GM12878 (cell line): ENCODE results near the gene SERPINI1. TPM values are rescaled to one million over a fixed set of nuclear protein-coding genes. Genes with fewer than 3 reads are reported as not detected.
A peak's percentile ranks its signal among the peaks of the same experiment; 100 is the strongest.

Source experiments
- BHLHE40 ChIP-seq, 2 experiments: fragments of 450-650 bp in 1 of 2; IDR thresholded peaks; 2 replicates each; pipeline ENCODE4 v1.6.1; 2011 to 2017; ENCODE audit warnings: low read depth in 2 of 2, borderline replicate concordance in 1 of 2, improper control_type of control experiment in 1 of 2, low read length in 1 of 2, mild to moderate bottlenecking in 1 of 2
- CBFB ChIP-seq: IDR thresholded peaks from 2 replicates; pipeline ENCODE4 v1.6.1; 2016; ENCODE audit warnings: antibody characterized with exemption, low read depth
- CHD2 ChIP-seq: IDR thresholded peaks from 2 replicates; pipeline ENCODE4 v1.6.1; 2011; ENCODE audit warnings: low read depth, low read length, improper control_type of control experiment, borderline replicate concordance
- CREM ChIP-seq: IDR thresholded peaks from 2 replicates; pipeline ENCODE4 v1.6.1; 2014; ENCODE audit warnings: antibody characterized with exemption, low read depth
- IRF4 ChIP-seq: IDR thresholded peaks from 2 replicates; pipeline ENCODE4 v1.6.1; 2011; ENCODE audit warnings: low read depth, low read length
- MEF2B ChIP-seq: fragments of 450-650 bp; IDR thresholded peaks from 2 replicates; pipeline ENCODE4 v1.6.1; 2018; ENCODE audit warnings: mild to moderate bottlenecking, moderate library complexity; ENCODE audit not compliant: partially characterized antibody, poor library complexity, severe bottlenecking
- NFYB ChIP-seq: IDR thresholded peaks from 2 replicates; pipeline ENCODE4 v1.6.1; 2011; ENCODE audit warnings: low read depth, mild to moderate bottlenecking, low read length, improper control_type of control experiment, moderate library complexity; ENCODE audit not compliant: insufficient read depth
- PAX8 ChIP-seq: fragments of 450-650 bp; IDR thresholded peaks from 2 replicates; pipeline ENCODE4 v1.6.1; 2017; ENCODE audit warnings: mild to moderate bottlenecking, moderate library complexity
- RAD21 ChIP-seq: IDR thresholded peaks from 2 replicates; pipeline ENCODE4 v1.6.1; 2011; ENCODE audit warnings: mild to moderate bottlenecking, low read depth, low read length, moderate library complexity; ENCODE audit not compliant: insufficient read depth
- RUNX3 ChIP-seq: IDR thresholded peaks from 2 replicates; pipeline ENCODE4 v1.6.1; 2012; ENCODE audit warnings: low read length, inconsistent platforms
- ZNF207 ChIP-seq: fragments of 450-650 bp; IDR thresholded peaks from 2 replicates; pipeline ENCODE4 v1.6.1; 2014; ENCODE audit warnings: antibody characterized with exemption, mild to moderate bottlenecking, borderline replicate concordance
- polyA plus RNA-seq, 11 experiments: library from polyadenylated mRNA; depleted of rRNA in 4 of 11; unstranded in 6 of 11; stranded (reverse) in 5 of 11; fragments of >200 nt; fragmentation: Nextera tagmentation in 4 of 11; fragmentation: Illumina TruSeq in 1 of 11; extraction: Ambion mirVana in 4 of 11; extraction: Trizol in 1 of 11; gene quantifications; 1 replicate in 1 of 11; 2 replicates in 10 of 11; pipeline versions ENCODE4 v1.2.1 to v1.2.3, GENCODE V29; 2011 to 2016; ENCODE audit warnings: inconsistent platforms in 2 of 11, missing spikeins in 2 of 11, low read depth in 1 of 11
- total RNA-seq, 4 experiments: library from RNA; depleted of rRNA in 3 of 4; stranded (reverse); fragments of >200 nt in 3 of 4; fragmentation: Illumina TruSeq in 1 of 4; extraction: Trizol in 1 of 4; gene quantifications; 2 replicates each; pipeline versions ENCODE4 v1.2.1 to v1.2.3, GENCODE V29; 2013 to 2021
- TF ChIP-seq, protein P1 (sequence below): fragments of 450-650 bp; formaldehyde crosslinking; IDR thresholded peaks from 2 replicates; pipeline ENCODE4 v1.4.0; 2020; ENCODE audit warnings: mild to moderate bottlenecking, moderate library complexity
- TF ChIP-seq, protein P2 (sequence below): IDR thresholded peaks from 2 replicates; pipeline ENCODE4 v1.6.1; 2012; ENCODE audit warnings: low read length, inconsistent platforms
- TF ChIP-seq, protein P3 (sequence below): fragments of 450-650 bp; IDR thresholded peaks from 2 replicates; pipeline ENCODE4 v1.6.1; 2016; ENCODE audit warnings: mild to moderate bottlenecking
- TF ChIP-seq, protein P4 (sequence below): IDR thresholded peaks from 2 replicates; pipeline ENCODE4 v1.6.1; 2012; ENCODE audit warnings: low read depth, low read length, improper control_type of control experiment
- TF ChIP-seq, protein P5 (sequence below): fragments of 450-650 bp; conservative IDR thresholded peaks from 2 replicates; pipeline ENCODE4 v1.6.1; 2017; ENCODE audit warnings: mild to moderate bottlenecking, moderate library complexity
- TF ChIP-seq, protein P6 (sequence below): IDR thresholded peaks from 2 replicates; pipeline ENCODE4 v1.6.1; 2011; ENCODE audit warnings: low read depth, low read length, improper control_type of control experiment, borderline replicate concordance
- TF ChIP-seq, protein P7 (sequence below): IDR thresholded peaks from 2 replicates; pipeline ENCODE4 v1.6.1; 2011; ENCODE audit warnings: low read depth, mild to moderate bottlenecking, low read length, moderate library complexity, borderline replicate concordance; ENCODE audit errors: extremely low read depth

Gene SERPINI1
- total and polyA plus RNA-seq, 10 of the 15 experiments (the other 5 are each of a cell fraction or from before 2014, with no cell fraction given), result 1.5 to 7.6 (median 3.6) TPM

DNA sequence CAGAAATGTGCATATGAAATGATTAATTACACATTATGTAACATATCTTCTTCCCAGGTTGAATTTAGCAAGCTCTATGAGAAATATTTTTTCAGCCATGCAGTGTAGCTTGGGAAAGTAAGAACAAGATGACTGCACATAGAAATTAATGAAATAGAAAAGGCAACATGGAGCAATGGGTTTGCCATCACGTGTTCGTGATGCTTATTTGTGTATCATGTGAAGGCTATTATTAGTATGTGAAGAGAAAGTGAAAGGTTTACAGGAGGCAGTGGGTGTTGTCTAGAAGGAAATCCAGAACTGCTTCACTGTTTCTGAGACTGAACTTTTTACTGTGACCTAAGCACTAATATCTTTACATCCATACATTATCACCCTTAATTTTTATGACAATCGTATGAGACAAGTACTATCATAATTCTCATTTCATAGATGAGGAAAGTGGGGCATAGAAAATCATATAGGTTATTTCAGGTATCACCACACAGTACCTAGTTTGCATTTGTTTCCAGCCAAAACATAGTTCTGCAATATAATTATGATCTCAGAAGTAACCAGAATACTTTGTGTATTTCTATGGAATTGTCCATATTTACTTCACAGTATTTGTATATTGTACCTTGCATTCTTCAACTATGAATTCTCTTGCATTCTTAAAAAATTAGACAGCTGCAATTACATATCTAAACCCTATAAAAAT, 14.9 kb downstream of the SERPINI1 start (continued):
- TF ChIP-seq, protein P1, sequence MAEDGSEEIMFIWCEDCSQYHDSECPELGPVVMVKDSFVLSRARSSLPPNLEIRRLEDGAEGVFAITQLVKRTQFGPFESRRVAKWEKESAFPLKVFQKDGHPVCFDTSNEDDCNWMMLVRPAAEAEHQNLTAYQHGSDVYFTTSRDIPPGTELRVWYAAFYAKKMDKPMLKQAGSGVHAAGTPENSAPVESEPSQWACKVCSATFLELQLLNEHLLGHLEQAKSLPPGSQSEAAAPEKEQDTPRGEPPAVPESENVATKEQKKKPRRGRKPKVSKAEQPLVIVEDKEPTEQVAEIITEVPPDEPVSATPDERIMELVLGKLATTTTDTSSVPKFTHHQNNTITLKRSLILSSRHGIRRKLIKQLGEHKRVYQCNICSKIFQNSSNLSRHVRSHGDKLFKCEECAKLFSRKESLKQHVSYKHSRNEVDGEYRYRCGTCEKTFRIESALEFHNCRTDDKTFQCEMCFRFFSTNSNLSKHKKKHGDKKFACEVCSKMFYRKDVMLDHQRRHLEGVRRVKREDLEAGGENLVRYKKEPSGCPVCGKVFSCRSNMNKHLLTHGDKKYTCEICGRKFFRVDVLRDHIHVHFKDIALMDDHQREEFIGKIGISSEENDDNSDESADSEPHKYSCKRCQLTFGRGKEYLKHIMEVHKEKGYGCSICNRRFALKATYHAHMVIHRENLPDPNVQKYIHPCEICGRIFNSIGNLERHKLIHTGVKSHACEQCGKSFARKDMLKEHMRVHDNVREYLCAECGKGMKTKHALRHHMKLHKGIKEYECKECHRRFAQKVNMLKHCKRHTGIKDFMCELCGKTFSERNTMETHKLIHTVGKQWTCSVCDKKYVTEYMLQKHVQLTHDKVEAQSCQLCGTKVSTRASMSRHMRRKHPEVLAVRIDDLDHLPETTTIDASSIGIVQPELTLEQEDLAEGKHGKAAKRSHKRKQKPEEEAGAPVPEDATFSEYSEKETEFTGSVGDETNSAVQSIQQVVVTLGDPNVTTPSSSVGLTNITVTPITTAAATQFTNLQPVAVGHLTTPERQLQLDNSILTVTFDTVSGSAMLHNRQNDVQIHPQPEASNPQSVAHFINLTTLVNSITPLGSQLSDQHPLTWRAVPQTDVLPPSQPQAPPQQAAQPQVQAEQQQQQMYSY (CRISPR knock-in tag), result no peak
- TF ChIP-seq ZNF207, result no peak
- no peak for TF ChIP-seq NFYB
- TF ChIP-seq PAX8, result no peak
- no peak for TF ChIP-seq RAD21
- TF ChIP-seq, protein P2, sequence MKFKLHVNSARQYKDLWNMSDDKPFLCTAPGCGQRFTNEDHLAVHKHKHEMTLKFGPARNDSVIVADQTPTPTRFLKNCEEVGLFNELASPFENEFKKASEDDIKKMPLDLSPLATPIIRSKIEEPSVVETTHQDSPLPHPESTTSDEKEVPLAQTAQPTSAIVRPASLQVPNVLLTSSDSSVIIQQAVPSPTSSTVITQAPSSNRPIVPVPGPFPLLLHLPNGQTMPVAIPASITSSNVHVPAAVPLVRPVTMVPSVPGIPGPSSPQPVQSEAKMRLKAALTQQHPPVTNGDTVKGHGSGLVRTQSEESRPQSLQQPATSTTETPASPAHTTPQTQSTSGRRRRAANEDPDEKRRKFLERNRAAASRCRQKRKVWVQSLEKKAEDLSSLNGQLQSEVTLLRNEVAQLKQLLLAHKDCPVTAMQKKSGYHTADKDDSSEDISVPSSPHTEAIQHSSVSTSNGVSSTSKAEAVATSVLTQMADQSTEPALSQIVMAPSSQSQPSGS, result peak; percentile 64
- TF ChIP-seq, protein P3, sequence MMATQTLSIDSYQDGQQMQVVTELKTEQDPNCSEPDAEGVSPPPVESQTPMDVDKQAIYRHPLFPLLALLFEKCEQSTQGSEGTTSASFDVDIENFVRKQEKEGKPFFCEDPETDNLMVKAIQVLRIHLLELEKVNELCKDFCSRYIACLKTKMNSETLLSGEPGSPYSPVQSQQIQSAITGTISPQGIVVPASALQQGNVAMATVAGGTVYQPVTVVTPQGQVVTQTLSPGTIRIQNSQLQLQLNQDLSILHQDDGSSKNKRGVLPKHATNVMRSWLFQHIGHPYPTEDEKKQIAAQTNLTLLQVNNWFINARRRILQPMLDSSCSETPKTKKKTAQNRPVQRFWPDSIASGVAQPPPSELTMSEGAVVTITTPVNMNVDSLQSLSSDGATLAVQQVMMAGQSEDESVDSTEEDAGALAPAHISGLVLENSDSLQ, result 0 out of 2 replicates have a peak, but pooled peaks have one; percentile 39
- TF ChIP-seq, protein P4, sequence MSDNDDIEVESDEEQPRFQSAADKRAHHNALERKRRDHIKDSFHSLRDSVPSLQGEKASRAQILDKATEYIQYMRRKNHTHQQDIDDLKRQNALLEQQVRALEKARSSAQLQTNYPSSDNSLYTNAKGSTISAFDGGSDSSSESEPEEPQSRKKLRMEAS, result peak; percentile 66; the same call in 1 of the 2 replicates
- TF ChIP-seq, protein P5, sequence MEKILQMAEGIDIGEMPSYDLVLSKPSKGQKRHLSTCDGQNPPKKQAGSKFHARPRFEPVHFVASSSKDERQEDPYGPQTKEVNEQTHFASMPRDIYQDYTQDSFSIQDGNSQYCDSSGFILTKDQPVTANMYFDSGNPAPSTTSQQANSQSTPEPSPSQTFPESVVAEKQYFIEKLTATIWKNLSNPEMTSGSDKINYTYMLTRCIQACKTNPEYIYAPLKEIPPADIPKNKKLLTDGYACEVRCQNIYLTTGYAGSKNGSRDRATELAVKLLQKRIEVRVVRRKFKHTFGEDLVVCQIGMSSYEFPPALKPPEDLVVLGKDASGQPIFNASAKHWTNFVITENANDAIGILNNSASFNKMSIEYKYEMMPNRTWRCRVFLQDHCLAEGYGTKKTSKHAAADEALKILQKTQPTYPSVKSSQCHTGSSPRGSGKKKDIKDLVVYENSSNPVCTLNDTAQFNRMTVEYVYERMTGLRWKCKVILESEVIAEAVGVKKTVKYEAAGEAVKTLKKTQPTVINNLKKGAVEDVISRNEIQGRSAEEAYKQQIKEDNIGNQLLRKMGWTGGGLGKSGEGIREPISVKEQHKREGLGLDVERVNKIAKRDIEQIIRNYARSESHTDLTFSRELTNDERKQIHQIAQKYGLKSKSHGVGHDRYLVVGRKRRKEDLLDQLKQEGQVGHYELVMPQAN, result no peak
- peak; percentile 62; the same call in 1 of the 2 replicates for TF ChIP-seq CREM
- TF ChIP-seq RUNX3, result 0 out of 2 replicates have a peak, but pooled peaks have one; percentile 29
- TF ChIP-seq, protein P6, sequence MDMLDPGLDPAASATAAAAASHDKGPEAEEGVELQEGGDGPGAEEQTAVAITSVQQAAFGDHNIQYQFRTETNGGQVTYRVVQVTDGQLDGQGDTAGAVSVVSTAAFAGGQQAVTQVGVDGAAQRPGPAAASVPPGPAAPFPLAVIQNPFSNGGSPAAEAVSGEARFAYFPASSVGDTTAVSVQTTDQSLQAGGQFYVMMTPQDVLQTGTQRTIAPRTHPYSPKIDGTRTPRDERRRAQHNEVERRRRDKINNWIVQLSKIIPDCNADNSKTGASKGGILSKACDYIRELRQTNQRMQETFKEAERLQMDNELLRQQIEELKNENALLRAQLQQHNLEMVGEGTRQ, result peak; percentile 92
- TF ChIP-seq BHLHE40 (IDR thresholded peaks at IDR 0.05; ENCODE audit: borderline replicate concordance in 1 of 2, low read depth in 2 of 2, low read length in 1 of 2), result peak; percentile 90 to 92
- TF ChIP-seq CHD2, result 0 out of 2 replicates have a peak, but pooled peaks have one; percentile 20
- 0 out of 2 replicates have a peak, but pooled peaks have one; percentile 37 for TF ChIP-seq IRF4
- TF ChIP-seq, protein P7, sequence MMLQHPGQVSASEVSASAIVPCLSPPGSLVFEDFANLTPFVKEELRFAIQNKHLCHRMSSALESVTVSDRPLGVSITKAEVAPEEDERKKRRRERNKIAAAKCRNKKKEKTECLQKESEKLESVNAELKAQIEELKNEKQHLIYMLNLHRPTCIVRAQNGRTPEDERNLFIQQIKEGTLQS, result peak; percentile 74; the same call in 1 of the 2 replicates
- no peak for TF ChIP-seq CBFB
- TF ChIP-seq MEF2B, result peak; percentile 90
